Measurements from ENCODE around the gene TPRA1.

Gene TPRA1

DNA sequence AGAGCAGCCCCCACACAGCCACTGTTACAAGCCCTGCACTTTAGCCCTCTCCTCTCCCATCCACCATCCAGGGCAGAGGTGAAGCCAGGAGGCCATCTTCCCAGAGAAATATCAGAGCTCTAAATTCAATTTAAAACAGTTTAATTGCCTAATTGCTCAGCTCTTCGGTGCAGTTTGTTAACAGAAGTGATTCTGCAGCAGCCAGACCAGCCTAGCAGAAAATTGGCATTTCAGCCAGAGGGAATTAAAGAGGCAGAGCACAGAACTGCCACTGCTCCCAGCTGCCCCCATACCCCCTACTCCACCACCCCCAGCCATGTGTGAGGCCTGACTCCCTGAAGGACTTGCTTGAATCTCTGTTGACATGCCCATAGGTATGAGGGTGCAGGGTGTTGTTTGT lies 38.5 kb downstream of the TPRA1 start:
- DNase-seq = no peak

DNA sequence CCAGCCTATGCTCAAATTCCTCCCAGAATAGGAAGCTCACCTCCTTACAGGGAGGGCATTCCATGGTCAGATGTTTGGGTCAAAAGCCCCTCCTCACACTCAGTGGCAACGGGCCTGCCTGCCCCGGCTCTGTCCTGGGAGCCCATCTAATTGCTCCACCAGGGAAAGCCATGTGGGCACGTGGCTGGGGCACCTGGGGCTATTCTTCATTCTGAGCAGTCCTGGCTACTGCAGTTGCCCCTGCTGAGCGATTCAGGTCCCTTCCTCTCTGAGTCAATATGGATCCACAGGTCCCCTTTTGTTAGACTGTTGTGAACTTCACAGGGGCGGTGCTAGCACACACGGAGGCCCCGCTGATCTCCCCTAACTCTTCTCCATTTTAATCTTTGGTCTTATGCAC lies 39.4 kb downstream of the TPRA1 start:
- DNase-seq = no peak

DNA sequence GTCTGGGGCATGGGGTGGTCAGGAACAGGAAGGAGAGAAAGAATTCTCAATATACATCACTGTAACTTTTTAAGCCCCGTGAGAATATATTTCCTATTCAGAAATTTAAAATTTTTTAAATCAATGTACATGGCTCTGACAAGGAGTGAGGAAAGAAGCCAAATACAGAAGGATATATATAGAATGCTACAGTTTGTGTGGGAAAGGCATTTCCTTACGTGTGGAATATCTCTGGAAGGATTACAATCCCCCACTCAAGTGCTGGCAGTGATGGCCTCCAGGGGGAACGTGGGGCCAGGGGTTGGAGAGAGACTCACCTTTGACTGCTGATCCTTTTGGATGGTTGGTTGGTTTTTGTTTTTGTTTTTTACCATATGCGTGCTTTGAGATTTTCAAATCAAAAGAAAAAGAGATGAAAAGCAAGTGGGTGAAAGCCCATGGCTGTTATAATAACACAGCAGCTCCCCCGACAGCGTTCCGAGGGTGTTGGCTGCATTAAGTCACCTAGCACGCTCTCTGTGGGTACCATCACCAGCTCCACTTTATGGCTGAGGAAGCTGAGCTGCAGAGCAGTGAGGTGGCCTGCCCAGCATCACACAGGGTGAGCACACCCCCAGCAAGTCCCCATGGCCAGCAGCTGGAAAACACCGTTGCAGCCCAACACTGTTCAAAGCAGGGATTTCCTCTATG lies 39.9 kb downstream of the TPRA1 start:
- no peak for DNase-seq

DNA sequence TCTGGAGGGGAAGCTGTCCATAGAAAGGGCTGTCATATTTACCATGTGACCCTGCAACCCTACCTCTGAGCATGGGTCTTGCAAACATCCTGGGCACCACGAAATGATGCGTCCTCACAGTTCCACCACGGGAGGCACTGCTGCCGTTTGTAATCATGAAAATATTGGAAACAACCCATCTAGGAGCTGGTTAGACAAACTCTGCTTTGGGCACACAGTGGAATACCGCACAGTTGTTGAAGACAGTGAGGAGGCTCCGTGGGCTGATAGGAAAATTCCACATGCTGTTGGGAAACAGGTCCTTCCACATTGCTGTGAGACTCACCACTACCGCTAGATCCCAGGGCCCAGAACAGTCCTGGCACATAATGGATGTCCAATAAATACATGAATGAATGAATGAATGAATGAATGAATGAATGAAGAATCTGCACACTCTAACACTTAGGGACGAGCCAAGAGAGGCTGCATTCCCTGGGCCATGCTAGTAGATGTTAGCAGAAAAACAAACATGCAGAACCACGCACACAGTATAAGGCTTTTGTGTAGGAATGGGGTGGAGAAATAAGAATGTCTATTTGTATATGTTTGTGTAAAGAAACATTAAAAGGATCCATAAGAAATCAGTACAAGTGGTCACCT lies 40.6 kb downstream of the TPRA1 start:
- no peak for DNase-seq

DNA sequence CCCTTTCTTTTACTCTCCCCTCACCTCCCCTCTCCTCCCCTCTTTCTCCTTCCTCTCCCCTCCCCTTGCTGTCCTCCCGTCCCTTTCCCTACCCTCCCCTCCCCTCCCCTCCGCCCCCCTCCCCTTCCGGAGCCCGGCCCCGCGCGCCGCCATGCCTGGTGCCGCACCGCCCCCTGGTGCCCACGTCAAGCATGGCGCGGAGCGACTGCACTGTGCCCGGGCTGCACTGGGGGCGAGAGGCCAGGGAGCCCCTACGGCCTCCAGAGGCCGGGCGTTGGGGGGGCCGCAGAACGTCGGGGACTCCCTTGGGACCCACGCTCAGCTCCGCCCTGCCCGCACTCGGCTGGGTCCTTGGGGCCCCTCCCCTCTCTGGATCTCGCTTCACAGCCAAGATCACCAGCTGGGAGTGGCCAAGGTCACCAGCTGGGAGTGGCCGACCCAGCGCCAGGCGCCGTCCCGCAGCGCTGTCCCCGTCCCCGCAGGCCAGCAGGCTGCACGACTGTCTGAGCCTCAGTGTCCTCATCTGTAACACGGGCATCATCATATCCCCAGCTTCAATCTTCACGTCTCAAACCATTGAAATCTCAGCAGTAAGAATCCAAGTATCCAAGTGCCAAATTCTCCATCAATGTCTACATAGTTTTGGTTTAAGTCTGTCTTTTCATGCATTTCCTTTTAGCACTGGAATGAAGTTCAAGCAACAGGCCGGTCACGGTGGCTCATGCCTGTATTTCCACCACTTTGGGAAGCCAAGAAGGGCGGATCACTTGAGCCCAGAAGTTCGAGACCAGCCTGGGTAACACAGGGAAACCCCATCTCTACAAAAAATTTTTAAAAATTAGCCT lies 42.5 kb downstream of the TPRA1 start:
- no peak for DNase-seq

DNA sequence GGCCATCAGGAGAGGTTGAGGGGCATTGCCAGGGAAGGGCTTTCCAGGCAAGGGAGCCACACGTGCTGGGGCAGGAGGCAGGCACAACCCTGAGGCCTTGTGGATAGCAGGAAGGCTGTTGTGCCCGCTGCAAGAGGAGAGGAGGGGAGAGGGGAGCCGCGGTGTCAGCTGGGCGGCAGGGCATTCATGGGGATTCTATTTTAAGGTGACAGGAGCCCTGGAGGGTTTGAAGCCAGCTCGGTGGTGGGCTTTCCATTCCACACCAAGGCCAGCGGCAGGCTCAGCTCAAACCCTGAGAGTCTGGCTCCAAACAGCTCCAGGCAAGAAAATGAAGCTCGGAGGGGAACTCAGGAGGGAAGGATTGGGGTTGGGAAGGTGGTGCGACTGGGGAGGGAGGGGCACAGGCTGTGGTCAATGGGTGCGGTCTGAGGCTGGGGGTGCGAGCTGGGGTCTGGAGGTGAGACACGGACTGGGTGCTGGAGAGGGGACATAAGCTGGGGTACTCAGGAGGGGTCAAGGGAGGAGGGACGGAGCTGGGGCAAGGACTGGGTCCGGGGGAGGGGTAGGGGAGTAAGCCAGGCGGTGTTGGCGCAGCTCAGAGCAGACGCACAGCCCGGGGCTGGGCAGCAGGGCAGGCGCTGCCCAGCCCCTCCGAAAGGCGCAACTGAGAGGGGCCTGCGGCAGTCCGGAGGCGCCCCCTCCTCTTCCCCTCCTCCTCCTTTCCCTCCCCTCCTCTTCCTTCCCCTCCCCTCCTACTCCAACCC lies 43.4 kb downstream of the TPRA1 start:
- DNase-seq = no peak

DNA sequence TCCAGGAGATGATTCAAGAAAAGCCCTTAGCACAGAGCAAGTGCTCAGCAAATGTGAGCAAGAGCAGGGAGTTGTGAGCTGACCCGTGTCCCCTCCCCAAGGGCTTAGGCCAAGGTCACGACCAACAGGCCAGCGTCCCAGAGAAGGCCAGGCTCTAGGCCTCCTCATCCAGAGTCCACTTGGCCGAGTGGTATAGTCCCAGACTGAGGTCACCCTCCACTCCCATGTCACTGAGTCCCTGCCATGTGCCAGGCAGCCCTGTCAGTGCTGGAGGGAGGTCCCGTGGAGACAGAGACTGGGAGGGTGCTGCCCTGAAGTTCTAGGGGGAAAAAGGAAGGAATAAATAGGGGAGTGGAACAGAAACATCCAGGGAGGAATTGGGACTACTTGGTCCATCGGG lies 44.0 kb downstream of the TPRA1 start:
- no peak for DNase-seq

DNA sequence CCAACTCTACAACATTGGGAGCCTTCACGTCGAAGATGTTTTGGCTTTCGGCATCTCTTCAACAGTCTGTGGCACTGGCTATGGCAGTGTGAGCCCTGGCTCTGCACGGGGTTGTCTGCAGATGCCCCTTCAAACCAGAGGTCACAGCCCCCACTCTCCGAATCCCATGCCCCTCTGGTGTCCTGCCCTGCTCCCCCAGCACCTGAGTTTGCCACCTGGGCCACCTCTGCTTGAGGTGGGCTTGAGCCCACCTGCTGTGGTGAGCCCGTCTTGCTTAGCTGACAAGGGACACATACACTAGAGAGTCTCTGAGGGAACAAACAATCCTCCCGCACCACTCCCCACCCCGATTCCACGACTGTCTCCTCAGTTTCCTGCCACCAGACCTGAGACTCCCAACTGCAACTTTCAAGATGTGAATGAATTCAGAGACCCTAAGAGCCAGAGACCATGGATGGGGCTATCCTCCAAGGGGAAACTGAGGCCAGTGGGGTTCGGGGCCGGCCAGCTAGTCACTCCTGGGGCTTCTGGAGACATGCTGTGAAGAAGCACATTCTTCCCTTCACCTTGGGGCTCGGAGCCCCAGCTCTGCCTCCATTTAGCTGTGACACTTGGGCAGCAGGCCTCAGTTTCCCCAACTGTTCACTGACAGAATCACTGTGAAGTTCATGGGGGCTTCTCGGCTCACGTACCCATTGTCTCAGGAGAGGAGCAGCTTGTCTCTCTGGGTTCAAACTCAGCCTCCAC lies 44.6 kb downstream of the TPRA1 start:
- DNase-seq = no peak

DNA sequence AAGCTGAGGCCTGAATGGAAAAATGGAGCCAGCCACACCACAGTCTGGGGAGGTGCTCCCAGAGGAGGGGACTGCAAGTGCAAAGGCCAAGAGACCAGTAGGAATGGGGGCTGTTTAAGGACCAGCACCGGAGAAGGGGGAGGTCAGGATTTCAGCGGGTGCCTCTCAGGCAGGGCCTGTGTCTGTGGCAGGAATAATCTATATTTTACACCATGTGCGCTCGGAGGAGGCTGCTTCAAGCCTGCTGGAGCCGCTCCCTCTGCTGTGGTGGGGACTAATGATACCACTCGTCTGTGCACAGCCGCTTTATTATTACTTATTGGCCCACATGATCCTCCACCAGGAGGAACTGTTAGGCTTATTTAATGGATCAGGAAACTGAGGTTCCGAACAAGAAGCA lies 45.3 kb downstream of the TPRA1 start:
- no peak for DNase-seq

DNA sequence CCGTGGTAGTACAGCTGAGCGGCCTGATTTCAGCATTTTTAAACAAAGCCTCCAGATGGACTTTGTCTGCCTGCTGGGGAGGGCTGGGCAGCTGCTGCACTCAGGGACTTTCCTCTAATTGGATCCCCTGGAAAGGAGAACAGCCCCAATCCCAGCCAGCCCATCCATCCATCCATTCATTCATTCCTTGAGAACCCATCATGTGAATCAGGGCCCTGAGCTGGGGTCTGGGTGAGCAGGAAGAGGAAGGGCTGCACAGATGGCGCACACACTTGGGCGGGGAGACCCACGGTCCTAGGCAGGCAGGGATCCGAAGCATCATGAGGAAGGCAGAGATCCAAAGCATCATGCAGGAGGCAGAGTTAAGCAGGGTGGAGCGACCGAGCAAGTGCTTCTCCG lies 45.7 kb downstream of the TPRA1 start:
- DNase-seq = no peak

DNA sequence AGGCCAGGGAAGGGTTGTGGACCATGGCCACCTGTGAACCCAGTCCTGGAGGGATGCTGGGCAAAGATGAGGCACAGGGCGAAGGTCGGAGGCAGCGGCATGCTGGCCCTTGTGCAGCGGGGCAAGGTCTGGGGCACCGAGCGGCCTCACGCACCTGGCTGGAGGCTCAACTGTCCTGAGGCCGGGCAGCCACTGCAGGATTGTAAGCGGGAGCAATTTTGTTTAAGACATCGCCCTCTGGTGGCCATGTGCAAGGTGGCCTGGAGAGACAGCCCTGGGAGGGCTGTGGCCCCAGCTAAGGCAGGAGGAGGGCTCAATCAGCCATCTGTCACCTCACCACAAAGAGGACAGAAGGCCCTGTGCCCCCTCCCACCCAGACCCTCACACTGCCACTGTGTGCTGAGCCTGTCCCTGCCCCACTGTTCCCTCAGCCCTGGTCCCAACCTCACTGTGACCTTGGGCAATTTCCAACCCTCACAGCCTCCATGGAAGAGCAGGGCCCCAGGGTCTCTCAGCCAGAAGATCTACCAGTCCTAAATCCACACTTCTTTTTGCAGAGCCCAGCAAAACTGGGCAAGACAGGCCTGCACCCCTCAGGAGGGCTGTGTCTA lies 46.2 kb downstream of the TPRA1 start:
- no peak for DNase-seq

DNA sequence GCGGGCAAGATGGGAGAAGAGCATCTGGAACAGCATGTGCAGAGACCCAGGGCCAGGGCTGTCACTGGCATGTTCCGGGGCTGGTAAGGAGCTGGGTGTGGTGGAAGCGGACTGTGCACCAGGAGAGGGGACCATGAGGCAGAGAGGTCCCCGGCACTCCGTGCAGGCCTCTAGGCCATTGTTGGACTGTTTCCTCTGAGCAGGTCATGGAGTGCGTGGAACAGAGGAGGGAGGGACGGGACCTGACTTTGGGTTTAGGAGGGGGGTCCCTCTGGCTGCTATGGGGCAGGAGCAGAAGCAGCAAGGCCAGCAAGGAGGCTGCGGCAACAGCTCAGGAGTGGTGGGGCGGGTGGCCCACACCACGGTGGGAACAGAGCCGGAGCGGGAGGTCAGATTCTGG lies 47.1 kb downstream of the TPRA1 start:
- no peak for DNase-seq

DNA sequence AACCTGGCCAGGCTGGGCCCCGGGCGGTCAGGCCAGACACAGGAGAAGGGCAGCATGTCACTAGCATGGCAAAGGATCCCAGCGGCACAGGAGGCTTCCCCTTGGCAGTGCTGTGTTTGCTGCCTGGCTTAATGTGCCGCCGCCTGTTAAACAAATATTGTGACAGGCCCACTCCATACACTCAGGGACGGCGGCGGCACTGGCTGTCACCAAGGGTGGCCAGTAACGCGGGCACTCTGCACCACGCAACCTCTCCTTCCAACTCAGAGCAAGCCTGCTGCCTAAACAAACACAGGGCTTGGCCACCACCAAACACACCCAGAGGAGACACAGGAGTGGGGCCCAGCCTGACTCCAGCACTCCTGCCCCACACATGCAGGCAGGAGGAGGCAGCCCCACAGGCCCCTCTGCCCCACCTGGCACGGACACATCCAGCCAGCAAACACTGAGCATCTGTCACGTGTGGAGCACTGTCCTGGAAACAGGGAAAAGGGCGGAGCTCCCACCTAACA lies 48.0 kb downstream of the TPRA1 start:
- no peak for DNase-seq

DNA sequence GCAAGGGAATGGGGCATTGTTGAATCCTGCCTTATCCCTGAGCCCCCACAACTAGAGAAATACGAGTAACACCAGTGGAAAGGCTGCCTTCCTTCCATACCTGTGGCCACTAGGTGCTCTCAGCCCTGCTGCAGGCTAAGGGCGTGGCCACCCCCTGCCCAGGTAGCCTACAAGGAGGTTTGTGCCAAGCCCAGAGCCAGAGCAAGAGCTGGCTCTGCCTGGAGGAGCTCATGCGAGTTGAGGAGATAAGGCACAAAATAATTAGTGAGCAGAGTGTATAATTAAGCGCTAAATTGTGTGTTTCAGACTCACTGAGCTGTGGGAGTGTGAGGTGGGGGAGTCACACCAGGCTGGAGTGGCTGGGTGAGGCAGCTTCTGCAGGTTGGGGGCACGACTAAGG lies 49.2 kb downstream of the TPRA1 start:
- DNase-seq = no peak

DNA sequence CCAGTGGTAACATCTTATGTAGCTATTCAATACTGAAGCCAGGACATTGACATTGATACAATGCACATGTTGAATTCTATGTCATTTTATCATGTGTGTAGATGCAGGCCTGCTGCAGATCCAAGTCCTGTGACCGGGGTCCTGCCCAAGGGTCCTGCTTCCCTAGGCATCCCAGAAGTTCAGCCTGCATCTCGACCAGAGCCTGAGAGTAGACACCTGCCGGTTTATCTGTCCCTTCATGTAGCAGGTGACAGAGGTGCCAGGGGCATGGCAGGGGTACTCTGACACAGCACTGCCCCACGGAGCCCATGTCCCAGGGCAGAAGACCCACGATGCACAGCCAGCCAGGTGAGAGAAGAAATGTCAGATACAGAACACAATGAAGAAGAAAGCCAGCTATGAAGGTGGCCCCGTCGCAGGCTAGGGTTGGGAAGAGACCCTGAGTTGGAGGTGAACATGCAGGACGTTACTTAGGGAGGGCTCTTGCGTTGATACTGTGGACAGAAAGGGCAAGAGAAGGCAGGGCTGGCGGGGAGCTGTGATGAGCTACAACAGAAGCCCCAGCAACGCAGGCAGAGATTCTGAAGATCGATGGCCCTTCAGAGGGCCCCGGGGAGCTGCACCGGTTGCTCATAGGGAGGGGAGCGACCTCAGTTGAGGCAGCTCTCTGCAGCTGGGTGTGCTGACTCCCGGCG lies 51.0 kb downstream of the TPRA1 start:
- no peak for DNase-seq

DNA sequence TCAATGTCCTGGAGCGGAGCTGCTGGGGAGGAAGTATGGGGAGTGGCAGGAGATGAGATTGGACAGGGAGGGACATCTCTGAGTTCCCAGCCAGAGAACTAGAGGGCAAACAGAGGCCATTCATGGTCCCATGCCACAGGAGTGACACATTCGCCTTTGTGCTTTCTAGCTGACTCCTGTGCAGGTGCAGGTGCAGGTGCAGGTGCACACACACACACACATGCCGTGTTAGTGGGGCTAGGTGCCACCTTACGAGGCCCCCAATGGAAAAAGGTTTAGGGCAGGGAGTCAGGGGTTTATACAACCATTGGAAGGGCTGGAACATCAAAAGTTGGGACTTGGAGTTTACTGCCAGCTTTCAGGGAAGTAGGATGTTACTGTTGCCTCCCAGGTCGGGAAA lies 52.0 kb downstream of the TPRA1 start:
- DNase-seq = no peak

DNA sequence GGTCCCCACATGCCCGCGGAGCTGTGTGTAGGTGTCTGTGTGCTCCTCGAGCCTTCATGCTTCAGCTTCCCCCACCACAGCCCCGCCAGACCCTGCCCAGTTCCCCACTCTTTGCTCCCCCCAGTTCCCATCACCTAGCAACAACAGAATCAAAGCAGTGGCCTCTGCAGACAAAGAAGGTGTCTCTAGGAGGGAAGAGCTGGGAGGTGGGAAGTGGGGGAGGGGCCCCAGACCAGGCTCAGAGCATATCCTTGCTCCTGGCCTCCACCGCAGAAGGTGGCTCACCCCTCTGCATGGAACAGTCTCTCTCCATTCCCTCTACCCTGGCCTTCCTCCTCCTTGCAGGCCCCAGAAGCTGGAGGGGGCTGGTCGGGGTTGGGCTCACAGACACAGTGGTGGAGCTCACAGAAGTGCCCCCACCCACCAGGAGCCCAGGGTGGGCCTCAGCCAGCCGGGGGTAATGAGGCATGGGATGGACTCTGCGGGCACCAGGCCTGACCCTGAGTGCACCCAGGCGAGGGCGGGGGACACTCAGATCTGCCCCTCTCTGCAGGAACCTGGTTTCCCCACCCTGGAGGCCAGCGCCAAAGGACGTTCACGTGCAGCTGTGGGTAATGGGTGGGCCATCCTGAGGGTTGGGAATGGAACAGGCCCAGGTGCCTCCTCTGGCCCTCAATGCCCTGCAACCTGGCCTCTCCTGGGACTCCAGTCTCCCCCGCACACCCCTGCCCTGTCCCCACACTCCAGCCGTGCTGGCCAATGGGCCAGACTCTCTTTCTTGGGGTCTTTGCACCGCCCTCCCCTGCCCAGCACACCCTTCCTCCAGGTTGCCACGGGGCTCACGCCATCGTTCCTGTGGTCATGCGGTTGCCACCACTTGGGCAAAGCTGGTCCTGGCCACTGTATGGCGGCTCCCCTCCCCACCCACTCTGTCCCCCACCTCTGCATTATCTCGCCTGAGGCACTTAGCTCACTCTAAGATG lies 53.4 kb downstream of the TPRA1 start:
- no peak for DNase-seq

DNA sequence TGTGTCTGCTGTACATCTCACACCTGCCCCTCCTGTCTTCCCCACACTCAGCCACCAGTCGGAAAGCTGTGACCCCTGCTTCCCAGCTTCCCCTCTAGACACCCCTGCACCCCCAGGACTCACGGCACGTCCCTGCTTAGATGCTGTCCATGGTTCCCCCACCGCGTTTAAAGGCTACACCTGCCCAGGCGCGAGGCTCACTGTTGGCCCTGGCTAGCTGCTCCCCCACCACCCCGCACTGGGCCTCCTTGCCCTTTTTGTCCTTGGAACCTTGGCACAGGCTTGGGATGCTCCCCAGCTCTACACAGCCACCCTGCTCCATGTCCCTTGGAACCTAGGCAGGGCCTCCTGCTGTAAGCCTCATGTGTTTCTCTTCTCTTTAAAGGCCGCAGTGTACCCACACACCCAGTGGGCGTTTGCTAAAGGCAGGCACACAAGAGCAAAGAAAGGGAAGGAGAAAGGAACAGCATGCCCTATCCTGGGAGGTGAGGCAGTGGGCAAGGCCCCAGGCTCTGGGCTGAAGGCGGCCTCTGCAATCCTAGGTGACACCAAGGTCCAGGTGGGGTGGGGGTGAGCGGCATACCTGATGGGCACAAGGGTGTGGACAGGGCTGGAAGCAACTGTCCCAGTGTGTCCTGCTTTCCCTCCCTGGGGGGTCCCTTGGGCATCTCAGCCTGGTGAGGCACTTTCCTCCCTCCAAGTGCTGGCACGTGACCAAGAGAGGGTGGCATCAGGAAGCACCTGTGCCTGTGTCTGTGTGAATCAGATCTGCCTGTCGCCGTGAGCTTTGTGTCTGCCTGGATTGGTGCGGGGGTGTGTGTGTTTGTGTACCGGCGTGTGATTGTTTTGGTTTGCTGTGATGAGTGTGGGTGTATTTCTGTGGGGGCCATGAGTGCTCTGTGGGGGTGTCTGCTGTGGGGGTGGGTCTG lies 54.4 kb downstream of the TPRA1 start:
- no peak for DNase-seq
